Measurements from ENCODE around the gene ZNF106.

DNA sequence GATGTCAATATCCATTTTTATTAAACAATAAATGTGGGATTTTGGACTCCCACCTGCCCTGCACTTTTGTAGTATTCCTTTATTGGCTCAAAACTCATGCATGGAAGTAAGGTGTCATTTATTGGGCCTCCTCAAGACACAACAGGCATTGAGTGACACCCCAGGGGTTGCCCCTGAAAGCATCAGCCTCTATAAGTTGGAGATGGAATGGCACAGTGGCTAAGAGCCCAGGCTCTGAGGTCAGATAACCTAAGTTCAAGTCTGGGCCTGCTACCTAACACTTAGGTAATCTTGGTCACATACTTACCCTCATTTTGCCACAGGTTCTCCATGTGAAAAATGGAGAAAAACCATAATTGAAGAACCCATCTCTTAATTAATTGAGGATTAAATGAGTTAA, 127.0 kb downstream of the ZNF106 start:
- TF ChIP-seq EZH2 (IDR thresholded peaks at IDR 0.05; ENCODE audit: insufficient read depth, poor library complexity, severe bottlenecking) (no peak), EZH2phosphoT487 (IDR thresholded peaks at IDR 0.05; ENCODE audit: insufficient read depth, low read depth) (no peak)

All from GM23248 (cell line).